Natural killer cell treated with Interleukin-12 subunit alpha and Interleukin-12 subunit beta and Interleukin-15 and Interleukin-18, amount 100 ng/mL, for 72 hours (primary cell): ENCODE measurements around the gene PIN1. TPM values are rescaled to one million over a fixed set of nuclear protein-coding genes. Genes with fewer than 3 reads are reported as not detected.
A peak's percentile ranks its signal among the peaks of the same experiment; 100 is the strongest.

Experiments used
- ATAC-seq, 2 donors: fragments of 150-1000 bp; cut with Tn5 transposase in 1 of 2; sonication (Bioruptor Pico), chemical (Tn5 transposase) in 1 of 2; 2 replicates each; pipeline ENCODE4 v1.10.0; 2021
- DNase-seq: peaks from one replicate; pipeline ENCODE4 v3.0.0; 2022; ENCODE audit warnings: low spot score
- H3K27ac Mint-ChIP-seq, 2 donors: 1 replicate in 1 of 2; 2 replicates in 1 of 2; pipeline ENCODE4 v1.8.0; 2022; ENCODE audit warnings: mixed read lengths in 2 of 2, mild to moderate bottlenecking in 1 of 2, moderate library complexity in 1 of 2
- H3K27me3 Mint-ChIP-seq, 2 donors: 1 replicate in 1 of 2; 2 replicates in 1 of 2; pipeline ENCODE4 v1.8.0; 2022; ENCODE audit warnings: mixed read lengths in 2 of 2
- H3K36me3 Mint-ChIP-seq: one replicate; pipeline ENCODE4 v1.8.0; 2022; ENCODE audit warnings: mixed read lengths
- H3K4me1 Mint-ChIP-seq, 2 donors: 1 replicate in 1 of 2; 2 replicates in 1 of 2; pipeline ENCODE4 v1.8.0; 2022; ENCODE audit warnings: low read depth in 2 of 2, mixed read lengths in 2 of 2, mild to moderate bottlenecking in 1 of 2
- H3K4me3 Mint-ChIP-seq: one replicate; pipeline ENCODE4 v1.8.0; 2022; ENCODE audit warnings: mixed read lengths
- H3K9me3 Mint-ChIP-seq: 2 replicates; pipeline ENCODE4 v1.8.0; 2022; ENCODE audit warnings: mixed read lengths
- total RNA-seq, 2 donors: library from RNA; stranded (reverse); gene quantifications; one replicate each; pipeline ENCODE4 v1.2.3, GENCODE V29; 2022

PIN1 gene
- total RNA-seq, 2 donors from 2014 or later: 95.1 to 96.4 TPM

DNA sequence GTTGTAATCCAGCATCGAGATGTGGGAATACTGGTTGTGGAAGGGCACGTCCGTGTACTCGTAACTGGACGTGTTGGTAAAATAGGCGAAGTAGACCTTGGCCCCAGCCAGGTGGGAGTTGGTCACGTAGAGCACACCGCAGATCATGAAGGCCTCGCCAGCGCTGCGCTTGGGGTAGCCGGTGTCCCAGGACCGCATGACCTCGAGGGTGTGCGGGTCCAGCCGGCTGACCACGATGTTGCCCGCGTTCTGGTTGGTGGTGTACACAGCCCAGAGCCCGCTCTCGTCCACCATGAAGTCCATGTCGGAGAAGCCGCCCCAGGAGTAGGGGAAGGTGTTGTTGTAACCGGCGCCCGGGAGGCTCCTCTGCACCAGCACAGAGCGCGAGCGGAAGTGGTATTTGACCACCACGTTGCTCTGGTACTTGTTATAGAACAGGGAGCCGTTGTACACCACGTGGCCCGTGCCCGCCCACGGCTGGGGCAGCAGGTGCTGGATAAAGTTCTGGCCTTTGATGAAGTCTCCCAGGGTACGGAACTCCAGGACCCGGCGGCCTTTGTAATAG lies 19.2 kb downstream of the PIN1 start:
- ATAC-seq: no peak
- Mint-ChIP-seq H3K27ac (no peak overlapping the region), H3K27me3 (no peaks in the 10 kb centered on the region), H3K4me3 (no peak overlapping the region), H3K9me3 (no peaks in the 10 kb centered on the region), H3K4me1 (peaks cover 25 to 27% of the 10 kb centered on the region in 2 donors), H3K36me3 (no peaks in the 10 kb centered on the region)
- DNase-seq: no peak

DNA sequence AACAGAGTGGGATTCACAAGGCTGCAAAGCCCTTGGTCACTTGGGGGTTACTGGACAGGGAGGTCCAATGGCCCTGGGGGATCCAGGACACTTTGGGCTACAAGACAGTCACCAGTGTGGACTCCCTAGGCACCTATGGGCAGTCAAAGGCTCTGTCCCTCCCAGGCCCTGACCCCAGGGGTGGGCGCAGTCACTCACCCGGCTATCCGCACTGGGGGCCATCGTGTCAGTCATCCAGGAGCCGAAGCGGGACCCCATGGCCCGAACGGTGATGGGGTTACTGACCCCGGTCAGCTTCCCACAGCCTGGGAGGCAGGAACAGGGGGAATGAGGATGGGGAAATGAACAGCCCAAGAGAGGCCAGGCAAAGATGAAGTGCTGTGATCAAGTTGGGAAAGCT lies 21.5 kb downstream of the PIN1 start:
- DNase-seq: no peak
- ATAC-seq: no peak
- H3K36me3 Mint-ChIP-seq: no peaks in the 10 kb centered on the region
- H3K4me3 Mint-ChIP-seq: no peak overlapping the region
- H3K27me3 Mint-ChIP-seq: no peaks in the 10 kb centered on the region
- H3K27ac Mint-ChIP-seq: peak overlapping the region; percentile 26 to 37
- H3K9me3 Mint-ChIP-seq: no peaks in the 10 kb centered on the region
- H3K4me1 Mint-ChIP-seq: peaks cover 27 to 28% of the 10 kb centered on the region in 2 donors

- Mint-ChIP-seq H3K4me1 (peaks cover 27 to 28% of the 10 kb centered on the region in 2 donors), H3K9me3 (no peaks in the 10 kb centered on the region), H3K27ac (peak overlapping the region; percentile 83 to 86), H3K27me3 (no peaks in the 10 kb centered on the region), H3K36me3 (no peaks in the 10 kb centered on the region), H3K4me3 (peak overlapping the region; percentile 80)
- ATAC-seq (no peak), DNase-seq (no peak)
These were observed 22.1 kb downstream of the PIN1 start for GRCh38 chr19:9857076-9857721.

DNA sequence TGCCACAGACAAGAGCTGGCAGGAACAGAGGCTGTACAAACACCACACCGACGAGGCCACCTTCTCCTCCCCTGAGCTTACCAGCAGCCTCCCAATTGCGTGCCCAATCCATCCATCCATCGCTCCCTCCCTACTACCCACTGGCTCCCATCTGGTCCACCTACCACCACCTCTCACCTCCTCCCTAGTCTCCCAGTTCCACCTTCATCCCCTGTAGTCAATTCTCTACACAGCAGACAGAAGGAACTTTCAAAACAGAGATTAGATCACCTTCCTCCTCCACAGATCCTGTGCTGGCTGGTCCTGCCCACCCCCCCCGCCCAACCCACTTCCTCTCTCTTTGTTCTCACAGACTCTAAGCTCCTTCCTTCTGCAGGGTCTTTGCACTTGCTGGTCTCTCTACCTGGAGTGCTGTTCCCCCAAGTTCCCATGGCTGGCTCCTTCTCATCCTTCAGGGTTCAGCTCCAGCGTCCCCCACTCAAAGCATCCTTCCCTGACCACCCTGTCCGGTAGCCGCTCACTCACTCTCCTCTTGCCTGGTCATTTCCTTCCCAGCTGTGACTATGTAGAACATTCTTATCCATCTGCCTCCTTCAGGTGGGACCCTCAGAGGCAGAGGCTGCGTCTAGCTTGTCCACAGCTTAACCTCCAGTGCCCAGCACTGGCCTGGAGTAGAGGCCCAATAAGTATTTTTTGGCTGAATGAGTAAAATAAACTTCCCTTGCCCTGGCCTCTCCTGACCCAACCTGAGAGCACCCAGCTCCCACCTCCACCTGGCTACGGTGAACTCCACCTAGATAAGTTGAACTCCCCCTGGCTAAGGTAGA lies 23.0 kb downstream of the PIN1 start:
- H3K27me3 Mint-ChIP-seq: no peaks in the 10 kb centered on the region
- H3K9me3 Mint-ChIP-seq: no peaks in the 10 kb centered on the region
- DNase-seq (no peak), ATAC-seq (peak; percentile 21 to 47)
- H3K36me3 Mint-ChIP-seq: no peaks in the 10 kb centered on the region
- peak overlapping the region; percentile 83 to 86 for H3K27ac Mint-ChIP-seq
- peak overlapping the region; percentile 80 for H3K4me3 Mint-ChIP-seq
- peaks cover 30 to 31% of the 10 kb centered on the region in 2 donors for H3K4me1 Mint-ChIP-seq

- H3K27me3 Mint-ChIP-seq: no peaks in the 10 kb centered on the region
- no peak for ATAC-seq
- peaks cover 30 to 33% of the 10 kb centered on the region in 2 donors for H3K4me1 Mint-ChIP-seq
- H3K9me3 Mint-ChIP-seq: no peaks in the 10 kb centered on the region
- H3K4me3 Mint-ChIP-seq: peak overlapping the region; percentile 80
- DNase-seq: no peak
- H3K36me3 Mint-ChIP-seq: no peaks in the 10 kb centered on the region
- H3K27ac Mint-ChIP-seq: peak overlapping the region; percentile 83 to 86
These were observed 23.6 kb downstream of the PIN1 start for GRCh38 chr19:9858766-9859165.

DNA sequence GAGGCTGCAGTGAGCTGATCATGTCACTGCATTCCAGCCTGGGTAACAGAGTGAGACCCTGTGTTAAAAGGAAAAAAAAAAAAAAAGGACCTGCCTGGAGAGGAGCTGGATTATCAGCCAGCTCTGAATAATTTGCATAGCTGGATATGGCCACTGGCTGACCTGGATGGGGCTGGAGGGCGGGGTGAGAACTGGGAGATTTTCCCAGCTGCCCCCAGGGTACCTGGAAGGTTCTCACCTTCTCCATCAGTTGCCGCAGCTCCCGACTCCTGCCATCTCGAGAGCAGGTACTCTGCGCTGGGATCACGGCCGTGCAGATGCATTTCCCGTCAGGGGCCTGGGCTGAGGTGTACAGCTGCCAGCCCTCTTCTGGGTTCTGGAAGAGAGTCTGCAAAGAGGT lies 25.3 kb downstream of the PIN1 start:
- ATAC-seq: no peak
- DNase-seq: no peak
- Mint-ChIP-seq H3K9me3 (no peaks in the 10 kb centered on the region), H3K4me3 (no peak overlapping the region), H3K36me3 (no peaks in the 10 kb centered on the region), H3K4me1 (peaks cover 31 to 33% of the 10 kb centered on the region in 2 donors), H3K27ac (no peak overlapping the region), H3K27me3 (no peaks in the 10 kb centered on the region)

- Mint-ChIP-seq H3K4me3 (no peak overlapping the region), H3K9me3 (no peaks in the 10 kb centered on the region), H3K36me3 (no peaks in the 10 kb centered on the region), H3K27me3 (no peaks in the 10 kb centered on the region), H3K4me1 (peaks cover 37 to 41% of the 10 kb centered on the region in 2 donors), H3K27ac (peak overlapping the region in 1 of 2 donors; percentile 11)
- DNase-seq (no peak), ATAC-seq (no peak)
These were observed 26.4 kb downstream of the PIN1 start for GRCh38 chr19:9861503-9861902.

- Mint-ChIP-seq H3K9me3 (no peaks in the 10 kb centered on the region), H3K36me3 (no peaks in the 10 kb centered on the region), H3K4me3 (no peak overlapping the region), H3K27ac (peak overlapping the region in 1 of 2 donors; percentile 62), H3K27me3 (no peaks in the 10 kb centered on the region), H3K4me1 (peaks cover 32 to 35% of the 10 kb centered on the region in 2 donors)
- ATAC-seq (no peak), DNase-seq (no peak)
These were observed 27.8 kb downstream of the PIN1 start for GRCh38 chr19:9862938-9863337.

- no peak overlapping the region for H3K27ac Mint-ChIP-seq
- H3K4me1 Mint-ChIP-seq: peaks cover 24 to 27% of the 10 kb centered on the region in 2 donors
- H3K4me3 Mint-ChIP-seq: no peak overlapping the region
- H3K36me3 Mint-ChIP-seq: no peaks in the 10 kb centered on the region
- ATAC-seq: no peak
- no peaks in the 10 kb centered on the region for H3K27me3 Mint-ChIP-seq
- DNase-seq: no peak
- H3K9me3 Mint-ChIP-seq: no peaks in the 10 kb centered on the region
These were observed 28.6 kb downstream of the PIN1 start for GRCh38 chr19:9863759-9864158.

DNA sequence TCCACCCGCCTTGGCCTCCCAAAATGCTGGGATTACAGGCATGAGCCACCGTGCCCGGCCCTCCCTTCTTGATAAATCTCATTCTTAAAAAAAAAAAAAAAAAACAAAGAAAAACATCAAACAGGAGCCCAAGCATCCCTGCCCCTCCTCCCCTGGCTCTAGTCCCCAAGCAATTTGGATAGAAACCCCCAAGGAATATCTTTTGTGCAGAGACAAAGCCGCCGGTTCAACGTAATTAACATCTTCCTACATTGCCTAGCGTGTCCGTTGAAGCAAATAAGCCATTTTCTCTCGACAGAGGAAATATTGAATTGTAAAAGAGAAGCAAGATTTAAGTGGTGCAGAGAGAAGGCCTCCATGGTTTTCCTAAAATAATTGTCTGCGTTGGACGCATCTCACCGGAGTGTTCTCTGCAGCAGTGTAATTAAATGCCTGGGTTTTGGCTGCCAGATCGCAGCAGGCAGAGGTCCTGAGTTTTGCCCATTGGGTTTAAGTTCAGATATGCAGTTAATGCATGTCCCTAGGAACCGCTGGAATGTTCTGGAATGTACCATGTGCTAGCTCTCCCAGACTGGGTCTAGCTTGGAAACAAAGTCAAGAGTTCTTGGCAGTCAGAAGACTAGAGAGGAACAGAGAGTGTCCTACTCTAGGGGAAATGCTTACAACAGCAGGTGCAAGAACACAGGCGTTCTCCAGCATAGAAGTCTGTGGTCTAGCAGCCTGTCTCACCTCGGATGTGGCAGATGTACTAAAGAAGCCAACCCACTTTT lies 30.8 kb downstream of the PIN1 start:
- H3K4me3 Mint-ChIP-seq: no peak overlapping the region
- DNase-seq (no peak), ATAC-seq (peak; percentile 54 to 67)
- peaks cover 18 to 21% of the 10 kb centered on the region in 2 donors for H3K4me1 Mint-ChIP-seq
- no peak overlapping the region for H3K27ac Mint-ChIP-seq
- H3K36me3 Mint-ChIP-seq: no peaks in the 10 kb centered on the region
- no peaks in the 10 kb centered on the region for H3K27me3 Mint-ChIP-seq
- no peaks in the 10 kb centered on the region for H3K9me3 Mint-ChIP-seq

DNA sequence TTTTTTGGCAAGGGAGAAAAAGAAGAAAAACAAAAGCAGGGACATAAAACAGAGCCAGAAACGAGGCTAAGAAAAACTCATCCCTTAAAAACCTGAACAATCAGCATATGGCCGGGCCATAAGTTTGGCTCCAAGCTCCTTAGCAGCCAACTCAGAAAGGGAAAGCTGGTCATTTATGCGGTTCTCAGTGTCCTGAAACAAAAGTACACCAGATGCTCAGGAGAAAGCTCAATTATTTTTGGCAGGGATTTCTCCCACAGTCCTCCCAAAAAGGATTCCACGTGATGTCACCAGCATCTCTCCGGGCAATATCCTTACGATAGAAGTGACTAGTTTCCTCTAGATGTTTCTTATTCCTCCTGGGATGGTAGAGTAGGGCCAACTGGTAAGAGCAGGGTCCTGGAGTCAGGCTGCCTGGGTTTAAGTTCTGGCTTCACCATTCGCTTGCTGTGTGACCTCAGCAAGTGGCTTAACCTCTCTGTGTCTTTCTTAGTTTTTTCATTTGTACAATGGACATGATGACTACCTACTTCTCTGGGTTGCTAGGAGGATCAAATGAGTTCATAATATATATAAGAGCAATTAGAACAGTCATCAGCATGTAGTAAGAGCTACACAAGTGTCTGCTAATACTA lies 34.0 kb downstream of the PIN1 start:
- H3K9me3 Mint-ChIP-seq: no peaks in the 10 kb centered on the region
- H3K4me3 Mint-ChIP-seq: no peak overlapping the region
- H3K4me1 Mint-ChIP-seq: peaks cover 12 to 16% of the 10 kb centered on the region in 2 donors
- ATAC-seq (no peak), DNase-seq (no peak)
- no peaks in the 10 kb centered on the region for H3K36me3 Mint-ChIP-seq
- H3K27ac Mint-ChIP-seq: no peak overlapping the region
- no peaks in the 10 kb centered on the region for H3K27me3 Mint-ChIP-seq

DNA sequence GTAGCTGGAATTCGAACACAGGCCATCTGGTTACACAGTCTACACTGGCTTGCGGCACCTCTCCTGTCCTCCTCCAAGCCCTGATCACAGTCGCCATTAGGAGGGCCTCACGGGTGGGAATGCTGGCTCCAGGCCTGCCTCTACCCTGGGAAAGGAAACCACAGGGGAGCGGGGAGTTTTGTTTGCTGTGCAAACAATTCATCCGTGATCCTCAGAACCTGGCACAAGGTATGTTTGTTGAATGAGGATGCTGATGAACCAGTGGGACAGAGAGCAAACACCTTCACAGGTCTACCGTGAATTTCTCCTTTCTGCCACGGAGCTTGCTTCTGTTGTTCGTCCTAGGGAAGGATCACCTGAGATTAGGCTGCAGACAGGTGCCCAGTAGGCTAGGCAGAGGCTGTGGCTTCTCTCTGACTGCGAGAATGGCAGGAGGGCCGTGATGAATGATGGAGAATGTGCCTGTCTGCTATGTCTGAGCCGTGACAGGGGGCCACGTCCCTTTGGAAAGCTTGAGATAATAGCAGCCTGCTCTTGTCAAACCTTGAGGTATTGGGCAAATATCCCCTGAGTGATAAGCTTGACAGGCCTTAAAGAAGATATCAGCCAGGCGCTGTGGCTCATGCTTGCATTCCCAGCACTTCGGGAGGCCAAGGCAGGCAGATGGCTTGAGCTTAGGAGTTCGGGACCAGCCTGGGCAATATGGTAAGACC lies 36.7 kb downstream of the PIN1 start:
- Mint-ChIP-seq H3K4me3 (no peak overlapping the region), H3K36me3 (no peaks in the 10 kb centered on the region), H3K4me1 (peaks cover 2 to 3% of the 10 kb centered on the region in 2 donors), H3K27ac (no peak overlapping the region), H3K9me3 (no peaks in the 10 kb centered on the region), H3K27me3 (no peaks in the 10 kb centered on the region)
- no peak for DNase-seq
- no peak for ATAC-seq
